ENCODE measurements around the gene WDFY4. TPM values are rescaled to one million over a fixed set of nuclear protein-coding genes. Genes with fewer than 3 reads are reported as not detected.

Gene WDFY4
- polyA plus RNA-seq, 1 donor from 2014 or later = not detected

- Histone ChIP-seq H4K20me1 (ENCODE audit: insufficient read depth) (no peaks in the 10 kb centered on the region), H3K4me3 (ENCODE audit: low read length) (no peak overlapping the region), H3K4me2 (ENCODE audit: low read length) (no peak overlapping the region), H3K9me2 (ENCODE audit: insufficient read depth, low read length) (no peaks in the 10 kb centered on the region), H3K27me3 (ENCODE audit: insufficient read depth, low read depth, low read length) (no peaks in the 10 kb centered on the region), H2AFZ (ENCODE audit: low read depth, low read length) (no peak overlapping the region), H3K27ac (ENCODE audit: low read length) (no peak overlapping the region), H3K36me3 (ENCODE audit: insufficient read depth, low read length) (no peaks in the 10 kb centered on the region), H3K9ac (ENCODE audit: low read length) (no peak overlapping the region), H3K9me3 (ENCODE audit: low read length) (no peaks in the 10 kb centered on the region), H3F3A (ENCODE audit: insufficient read depth, low read length, poor library complexity, severe bottlenecking) (no peaks in the 10 kb centered on the region), H3K79me2 (replicated peaks; ENCODE audit: insufficient read depth, low read length) (no peaks in the 10 kb centered on the region)
- no peak for TF ChIP-seq TAF1 (IDR thresholded peaks at IDR 0.05; ENCODE audit: low read depth)
- no peak for TF ChIP-seq MXI1 (conservative IDR thresholded peaks at IDR 0.05; ENCODE audit: poor library complexity, severe bottlenecking)
- no peak for TF ChIP-seq REST (IDR thresholded peaks at IDR 0.05; ENCODE audit: borderline replicate concordance)
- TF ChIP-seq SMC3 (conservative IDR thresholded peaks at IDR 0.05; ENCODE audit: poor library complexity) = no peak
- no peak for TF ChIP-seq POLR2AphosphoS5 (IDR thresholded peaks at IDR 0.05)
- TF ChIP-seq RAD21 (conservative IDR thresholded peaks at IDR 0.05) = no peak
- TF ChIP-seq EP300 (conservative IDR thresholded peaks at IDR 0.05; ENCODE audit: poor library complexity, severe bottlenecking) = no peak
- no peak for TF ChIP-seq EZH2 (IDR thresholded peaks at IDR 0.05; ENCODE audit: borderline replicate concordance, insufficient read depth, low read length, poor library complexity, severe bottlenecking)
- TF ChIP-seq, protein P1, sequence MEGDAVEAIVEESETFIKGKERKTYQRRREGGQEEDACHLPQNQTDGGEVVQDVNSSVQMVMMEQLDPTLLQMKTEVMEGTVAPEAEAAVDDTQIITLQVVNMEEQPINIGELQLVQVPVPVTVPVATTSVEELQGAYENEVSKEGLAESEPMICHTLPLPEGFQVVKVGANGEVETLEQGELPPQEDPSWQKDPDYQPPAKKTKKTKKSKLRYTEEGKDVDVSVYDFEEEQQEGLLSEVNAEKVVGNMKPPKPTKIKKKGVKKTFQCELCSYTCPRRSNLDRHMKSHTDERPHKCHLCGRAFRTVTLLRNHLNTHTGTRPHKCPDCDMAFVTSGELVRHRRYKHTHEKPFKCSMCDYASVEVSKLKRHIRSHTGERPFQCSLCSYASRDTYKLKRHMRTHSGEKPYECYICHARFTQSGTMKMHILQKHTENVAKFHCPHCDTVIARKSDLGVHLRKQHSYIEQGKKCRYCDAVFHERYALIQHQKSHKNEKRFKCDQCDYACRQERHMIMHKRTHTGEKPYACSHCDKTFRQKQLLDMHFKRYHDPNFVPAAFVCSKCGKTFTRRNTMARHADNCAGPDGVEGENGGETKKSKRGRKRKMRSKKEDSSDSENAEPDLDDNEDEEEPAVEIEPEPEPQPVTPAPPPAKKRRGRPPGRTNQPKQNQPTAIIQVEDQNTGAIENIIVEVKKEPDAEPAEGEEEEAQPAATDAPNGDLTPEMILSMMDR (IDR thresholded peaks at IDR 0.05; ENCODE audit: poor library complexity, severe bottlenecking) = no peak
Measured at GRCh38 chr10:48903151-48903550, 218.5 kb downstream of the WDFY4 start.

DNA sequence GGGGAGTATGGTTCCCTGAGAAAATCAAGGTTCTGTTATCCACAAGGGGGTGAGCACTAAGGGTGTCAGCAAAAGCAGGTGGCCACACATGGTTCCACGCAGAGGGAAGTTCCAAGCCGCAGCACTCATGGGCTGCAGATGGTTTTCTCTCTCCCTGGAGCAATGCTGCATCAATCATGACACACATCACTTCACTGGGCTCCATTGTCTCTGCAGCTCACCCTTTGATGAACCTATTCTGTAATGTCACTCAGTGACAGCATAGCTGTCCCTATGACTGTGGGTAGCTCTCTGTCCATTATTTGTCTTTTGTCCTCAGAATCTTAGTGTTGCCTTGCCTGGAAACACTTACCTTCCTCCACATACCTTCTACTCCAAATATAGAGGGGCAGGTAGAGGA is 220.2 kb downstream of the WDFY4 start:
- Histone ChIP-seq H3K9ac (ENCODE audit: low read length) (no peak overlapping the region), H3F3A (ENCODE audit: insufficient read depth, low read length, poor library complexity, severe bottlenecking) (no peaks in the 10 kb centered on the region)

More for the DNA sequence above, 220.2 kb downstream of the WDFY4 start:
- no peak overlapping the region for H3K4me3 ChIP-seq (ENCODE audit: low read length)
- H3K79me2 ChIP-seq (replicated peaks; ENCODE audit: insufficient read depth, low read length) = no peaks in the 10 kb centered on the region
- no peaks in the 10 kb centered on the region for H3K9me3 ChIP-seq (ENCODE audit: low read length)
- no peaks in the 10 kb centered on the region for H3K27me3 ChIP-seq (ENCODE audit: insufficient read depth, low read depth, low read length)
- no peaks in the 10 kb centered on the region for H3K36me3 ChIP-seq (ENCODE audit: insufficient read depth, low read length)
- H3K9me2 ChIP-seq (ENCODE audit: insufficient read depth, low read length) = no peaks in the 10 kb centered on the region
- H3K4me2 ChIP-seq (ENCODE audit: low read length) = no peak overlapping the region
- no peak overlapping the region for H2AFZ ChIP-seq (ENCODE audit: low read depth, low read length)
- no peak overlapping the region for H3K27ac ChIP-seq (ENCODE audit: low read length)
- no peaks in the 10 kb centered on the region for H4K20me1 ChIP-seq (ENCODE audit: insufficient read depth)
- no peak for TF ChIP-seq POLR2AphosphoS5 (IDR thresholded peaks at IDR 0.05)
- TF ChIP-seq EP300 (conservative IDR thresholded peaks at IDR 0.05; ENCODE audit: poor library complexity, severe bottlenecking) = no peak
- TF ChIP-seq SMC3 (conservative IDR thresholded peaks at IDR 0.05; ENCODE audit: poor library complexity) = no peak
- no peak for TF ChIP-seq REST (IDR thresholded peaks at IDR 0.05; ENCODE audit: borderline replicate concordance)
- no peak for TF ChIP-seq RAD21 (conservative IDR thresholded peaks at IDR 0.05)
- no peak for TF ChIP-seq TAF1 (IDR thresholded peaks at IDR 0.05; ENCODE audit: low read depth)
- TF ChIP-seq MXI1 (conservative IDR thresholded peaks at IDR 0.05; ENCODE audit: poor library complexity, severe bottlenecking) = no peak
- TF ChIP-seq EZH2 (IDR thresholded peaks at IDR 0.05; ENCODE audit: borderline replicate concordance, insufficient read depth, low read length, poor library complexity, severe bottlenecking) = no peak
- TF ChIP-seq, protein P1 (IDR thresholded peaks at IDR 0.05; ENCODE audit: poor library complexity, severe bottlenecking) = no peak
